HG03520 (cell line): Measurements from ENCODE around the gene DAPK2.
A peak's percentile ranks its signal among the peaks of the same experiment; 100 is the strongest.
"Not testable (repeated sequence)": the region's sequence is repeated elsewhere in the genome, so short reads cannot be mapped to it uniquely, and the experiment has no call there.

Experiments
- ATAC-seq: cut with Tn5 transposase; IDR thresholded peaks from one replicate; pipeline ENCODE4 v1.9.1; 2021; ENCODE audit warnings: mild to moderate bottlenecking, moderate library complexity; ENCODE audit not compliant: unreplicated experiment

Gene DAPK2

DNA sequence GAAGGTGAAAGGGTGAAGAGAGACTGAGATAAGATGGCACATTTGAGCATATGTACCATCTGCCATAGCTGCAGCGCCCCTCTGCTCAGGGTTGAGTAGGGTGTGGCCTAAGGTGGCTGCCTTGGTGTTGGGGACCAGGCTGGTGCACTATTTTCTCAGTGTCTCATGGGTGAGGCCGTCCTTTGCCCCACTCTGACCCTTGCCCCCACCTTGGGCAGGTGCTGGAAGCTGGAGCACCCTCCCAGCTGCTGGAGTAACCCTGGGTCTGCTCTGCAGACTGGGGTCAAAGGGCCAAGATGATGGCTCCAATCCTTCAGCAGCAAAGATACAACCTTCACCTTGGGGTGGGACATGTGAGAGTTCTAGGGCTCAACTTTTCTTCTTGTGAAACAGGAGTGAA lies 69.2 kb downstream of the DAPK2 start:
- ATAC-seq: no peak

GRCh38 chr15:63974021-63974420 lies 72.3 kb downstream of the DAPK2 start:
- ATAC-seq: no peak

DNA sequence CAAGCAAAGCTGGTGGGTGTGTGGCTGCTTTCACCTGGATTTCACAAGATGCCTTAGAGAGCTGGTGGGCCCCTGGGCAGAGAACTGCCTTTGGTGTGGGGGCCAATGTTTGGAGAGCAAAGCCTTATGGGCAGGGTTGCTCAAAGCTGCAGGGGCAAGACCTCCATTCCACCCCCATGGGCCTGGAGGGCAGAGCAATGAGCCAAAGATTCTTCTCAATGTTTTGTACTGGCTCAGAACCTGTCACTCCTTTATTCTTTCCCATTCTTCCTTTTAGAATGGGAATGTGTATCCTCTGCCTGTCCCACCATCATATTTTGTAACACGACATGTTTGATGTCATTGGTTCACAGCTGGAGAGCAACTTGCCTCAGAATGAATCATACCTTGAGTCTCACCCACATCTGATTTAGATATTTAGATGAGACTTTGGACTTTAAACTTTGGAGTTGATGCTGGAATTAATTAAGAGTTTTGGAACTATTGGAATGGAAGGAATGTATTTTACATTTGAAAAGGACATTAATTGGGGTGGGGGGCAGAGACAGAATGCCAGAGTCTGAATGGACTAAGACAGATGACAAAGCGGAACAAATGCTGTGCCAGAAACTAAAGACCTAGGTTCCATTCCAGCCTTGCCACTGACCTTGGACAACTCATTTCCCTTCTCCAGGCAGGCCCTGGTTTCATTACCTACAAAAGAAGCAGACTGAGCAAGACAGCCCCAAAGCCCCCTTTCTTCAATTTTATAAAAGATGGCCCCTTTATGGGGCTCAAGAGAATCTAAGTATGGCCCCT lies 72.9 kb downstream of the DAPK2 start:
- no peak for ATAC-seq

GRCh38 chr15:63972801-63973200 lies 73.5 kb downstream of the DAPK2 start:
- no peak for ATAC-seq

GRCh38 chr15:63971904-63972303 lies 74.4 kb downstream of the DAPK2 start:
- ATAC-seq: no peak

- no peak for ATAC-seq
Measured at GRCh38 chr15:63971427-63971805, 74.9 kb downstream of the DAPK2 start.

DNA sequence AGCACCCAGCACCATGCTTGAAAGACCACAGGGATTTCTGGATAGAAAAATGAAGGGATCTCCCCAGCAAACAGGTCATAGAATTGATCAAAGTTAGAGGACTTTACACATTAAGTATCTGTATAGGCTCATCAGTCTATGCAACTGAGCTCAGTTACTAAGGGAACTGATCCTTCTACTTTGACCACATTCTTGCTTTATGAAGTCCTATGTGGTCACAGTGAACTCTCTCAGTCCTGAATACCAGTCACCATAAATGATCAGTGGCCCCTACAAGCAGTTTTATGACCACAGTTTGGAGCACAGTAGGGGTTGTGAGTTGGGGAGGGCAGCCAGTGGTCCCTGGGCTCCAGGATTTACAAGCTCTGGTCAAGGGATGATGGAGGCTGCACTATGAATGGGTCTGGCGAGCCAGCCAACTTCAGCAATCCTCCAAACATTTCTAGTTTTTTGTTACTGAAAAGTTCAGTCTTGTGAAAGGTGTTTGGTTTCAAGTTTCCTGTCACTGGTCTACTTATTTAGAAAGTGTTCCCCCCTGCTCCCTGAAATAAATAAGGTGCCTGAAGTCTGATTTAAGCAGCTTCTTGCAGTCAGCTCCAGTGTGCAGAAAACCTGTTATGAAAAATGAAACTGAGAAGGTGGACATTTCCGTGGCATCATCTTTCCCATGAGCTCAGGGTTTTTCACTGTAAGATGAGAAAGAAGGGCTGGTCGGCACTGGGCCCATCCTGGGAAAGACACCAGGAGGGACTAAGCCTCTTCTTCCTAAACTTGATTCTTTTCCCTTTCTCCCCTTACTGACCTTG lies 75.5 kb downstream of the DAPK2 start:
- peak; percentile 88 for ATAC-seq

DNA sequence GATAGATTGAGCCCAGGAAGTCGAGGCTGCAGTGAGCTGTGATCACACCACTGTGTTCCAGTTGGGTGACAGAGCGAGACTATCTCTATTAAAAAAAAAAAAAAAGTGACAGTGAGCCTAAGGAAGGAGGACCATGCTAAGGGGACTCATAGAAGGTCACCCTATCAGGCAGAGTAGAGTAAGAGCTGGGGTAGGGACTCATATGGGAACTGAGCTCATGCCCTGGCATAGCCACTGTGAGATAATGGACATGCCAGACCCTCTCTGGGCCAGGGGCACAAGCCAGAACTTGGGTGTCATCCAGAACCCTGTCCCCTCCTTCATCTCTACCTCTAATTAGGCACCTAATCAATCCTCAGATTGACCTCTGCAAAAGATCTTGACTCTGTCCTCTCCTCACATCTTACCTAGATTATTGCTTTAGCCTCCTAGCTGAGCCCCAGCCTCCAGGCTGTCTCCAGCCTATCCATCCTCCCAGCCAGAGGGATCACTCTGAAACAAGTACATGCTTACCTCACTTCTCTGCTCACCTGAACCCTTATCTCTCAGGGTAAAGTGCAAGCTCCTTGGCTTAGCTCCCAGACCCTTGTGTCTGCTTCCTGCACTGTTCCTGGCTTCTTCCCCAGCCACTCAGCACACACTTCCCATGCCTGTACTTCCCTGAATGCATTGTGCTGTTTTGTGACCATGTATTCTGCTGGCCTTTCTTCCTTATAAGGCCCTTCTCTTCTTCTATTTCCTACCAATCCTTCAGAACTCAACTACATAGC lies 76.4 kb downstream of the DAPK2 start:
- ATAC-seq: no peak

- no peak for ATAC-seq
Measured at GRCh38 chr15:63968700-63969099, 77.6 kb downstream of the DAPK2 start.

GRCh38 chr15:63968122-63968524 lies 78.2 kb downstream of the DAPK2 start:
- no peak for ATAC-seq

GRCh38 chr15:63967616-63968015 lies 78.7 kb downstream of the DAPK2 start:
- ATAC-seq: no peak

- ATAC-seq: not testable (repeated sequence)
Measured at GRCh38 chr15:63962947-63963721, 83.2 kb downstream of the DAPK2 start.

GRCh38 chr15:63953524-63953923 lies 92.8 kb downstream of the DAPK2 start:
- ATAC-seq: no peak

DNA sequence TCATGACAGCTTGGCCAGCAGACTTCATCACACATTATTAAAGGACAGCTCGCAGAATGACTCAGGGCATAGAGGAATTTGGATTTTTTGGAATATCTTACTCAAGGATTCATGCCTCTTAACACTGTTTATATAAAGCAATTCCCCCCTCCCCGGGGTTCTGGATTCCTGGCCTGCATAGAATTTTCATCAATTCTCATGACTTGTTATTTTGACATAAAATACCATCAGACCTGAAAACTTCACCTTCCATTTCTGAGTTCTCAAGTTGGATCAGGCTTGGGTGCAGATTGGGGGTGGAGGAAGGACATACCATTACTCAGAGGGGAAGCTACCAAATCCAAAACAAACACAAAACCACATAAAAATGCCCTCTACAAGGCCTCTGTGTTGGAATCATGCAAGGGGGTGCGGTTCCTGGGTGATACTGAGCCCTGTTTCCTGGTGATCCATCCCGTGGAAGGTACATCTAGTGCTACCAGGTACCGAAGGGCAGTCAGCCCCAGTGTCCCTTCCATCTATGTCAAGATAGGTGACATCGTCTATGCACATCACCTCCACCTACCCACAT lies 95.3 kb downstream of the DAPK2 start:
- ATAC-seq: no peak

DNA sequence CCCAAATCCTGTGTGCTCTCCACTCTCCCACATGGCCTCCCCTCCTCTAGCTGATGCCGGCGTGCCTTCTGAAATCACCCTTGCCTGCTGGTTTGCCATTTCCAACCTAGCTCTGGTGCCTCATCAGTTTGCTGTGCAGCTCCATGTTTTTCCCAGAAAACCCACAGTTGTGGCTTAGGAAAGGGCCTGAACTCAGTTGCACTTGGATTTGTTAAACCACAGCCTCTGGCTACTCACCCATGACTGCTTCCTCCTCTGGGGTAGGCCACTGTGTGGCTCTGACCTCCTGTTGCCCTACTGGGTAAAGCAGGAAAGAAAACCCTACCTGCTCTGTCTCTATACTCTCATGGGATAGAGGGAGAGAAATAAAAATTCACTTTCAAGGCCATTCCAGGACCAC lies 97.3 kb downstream of the DAPK2 start:
- ATAC-seq: no peak

GRCh38 chr15:63948436-63948835 lies 97.8 kb downstream of the DAPK2 start:
- ATAC-seq: no peak

DNA sequence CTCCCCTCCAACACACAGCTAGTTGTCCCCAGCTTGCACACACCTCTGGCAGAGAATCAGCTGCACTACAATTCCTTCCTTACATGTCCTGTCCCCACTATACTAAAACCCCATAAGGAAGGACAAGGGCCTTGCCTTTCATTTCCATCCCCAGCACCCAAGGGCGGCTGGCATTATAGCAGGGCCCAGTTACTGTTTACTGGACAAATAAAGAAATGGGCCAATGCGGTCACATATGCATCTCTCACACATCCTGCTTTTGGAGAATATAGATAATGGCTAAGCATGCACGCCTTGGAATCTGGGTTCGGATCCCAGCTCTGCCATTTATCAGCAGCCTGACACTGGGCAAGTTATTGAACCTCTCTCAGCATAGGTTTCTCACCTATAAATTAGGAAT lies 99.1 kb downstream of the DAPK2 start:
- no peak for ATAC-seq

DNA sequence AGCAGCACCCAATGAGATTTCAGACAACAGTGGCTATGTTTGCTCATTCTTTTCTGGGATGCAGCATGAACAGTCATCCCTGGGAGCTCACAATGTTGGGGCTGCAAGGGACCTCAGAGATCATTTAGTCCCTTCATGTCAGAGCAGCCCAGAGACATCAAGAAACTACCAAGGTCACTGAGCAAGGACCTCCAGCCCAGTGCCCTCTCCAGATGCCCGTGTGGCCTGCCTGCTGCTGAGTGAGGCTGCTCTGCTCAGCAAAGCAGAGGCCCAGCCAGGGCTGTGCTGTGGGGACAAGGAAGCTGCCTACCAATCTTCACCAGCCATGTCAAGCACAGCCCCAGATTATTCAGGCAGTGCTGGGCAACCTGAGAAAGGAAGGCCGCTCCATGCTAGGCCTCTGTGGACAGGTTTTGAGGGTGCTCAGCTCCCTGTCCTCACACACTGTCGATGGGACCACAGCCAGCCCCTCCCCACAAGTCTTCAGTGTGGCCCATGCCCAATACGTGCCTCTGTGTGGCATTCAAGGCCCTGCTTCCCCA lies 99.7 kb downstream of the DAPK2 start:
- ATAC-seq: no peak

GRCh38 chr15:63945838-63946298 lies 100.4 kb downstream of the DAPK2 start:
- no peak for ATAC-seq
